Measurements from ENCODE around the gene KIAA0825.

GRCh38 chr5:94508461-94509148 is 109.8 kb downstream of the KIAA0825 start:
- TF ChIP-seq POLR2A (IDR thresholded peaks at IDR 0.05) (no peak), CTCF (IDR thresholded peaks at IDR 0.05) (no peak)

Measured in esophagus squamous epithelium (tissue), 4 donors.